Psoas muscle (tissue), 8 donors: ENCODE measurements around the gene ANAPC13. TPM values are rescaled to one million over a fixed set of nuclear protein-coding genes. Genes with fewer than 3 reads are reported as not detected.

Source experiments
- ATAC-seq, 4 donors: fragments of 200-7000 bp; cut with Tn5 transposase; one replicate each; pipeline ENCODE4 v1.9.1; 2020; ENCODE audit warnings: moderate library complexity in 3 of 4, mild to moderate bottlenecking in 2 of 4
- DNase-seq, 2 donors: peaks; one replicate each; pipeline ENCODE4 v3.0.0-alpha.2; 2020
- H3K27ac ChIP-seq: fragments of 200-600 bp; one replicate; pipeline ENCODE4 v1.8.0; 2022
- H3K27me3 ChIP-seq, 3 donors: fragments of 200-600 bp in 1 of 3; one replicate each; pipeline versions ENCODE4 v1.6.1 to v1.8.0; 2013 to 2022; ENCODE audit warnings: low read length in 2 of 3, mild to moderate bottlenecking in 2 of 3, moderate library complexity in 1 of 3; ENCODE audit not compliant: insufficient read depth in 3 of 3
- H3K36me3 ChIP-seq, 2 donors: fragments of 200-600 bp in 1 of 2; one replicate each; pipeline versions ENCODE4 v1.6.1 to v1.8.0; 2013 to 2022; ENCODE audit warnings: low read depth in 1 of 2, mild to moderate bottlenecking in 1 of 2, moderate library complexity in 1 of 2; ENCODE audit not compliant: insufficient read depth in 1 of 2
- H3K4me1 ChIP-seq: fragments of 200-600 bp; one replicate; pipeline ENCODE4 v1.8.0; 2022
- H3K4me3 ChIP-seq: fragments of 200-600 bp; one replicate; pipeline ENCODE4 v1.8.0; 2022; ENCODE audit warnings: mild to moderate bottlenecking
- H3K9me3 ChIP-seq: fragments of 200-600 bp; one replicate; pipeline ENCODE4 v1.8.0; 2022
- CTCF ChIP-seq: fragments of 200-600 bp; IDR thresholded peaks from one replicate; pipeline ENCODE4 v1.8.0; 2022; ENCODE audit warnings: antibody characterized with exemption
- WGBS, 3 donors: extraction: QIAGEN DNeasy Blood & Tissue Kit; methylation state at CpG; one replicate each; pipeline versions ENCODE4 v1.1.6 to v1.1.7; 2013; 5-methylcytosine and 5-hydroxymethylcytosine counted together
- intact Hi-C, 2 donors: fragments of 100-400 bp; cut with DNase I; formaldehyde crosslinking; loops; one replicate each; pipeline versions ENCODE4 v1.11.0 to v1.14.2; 2022
- polyA plus RNA-seq, 3 donors: library from polyadenylated mRNA; stranded (reverse); fragments of 200-250 nt; gene quantifications; one replicate each; pipeline ENCODE4 v1.2.3, GENCODE V29; 2013
- total RNA-seq, 4 donors: library from RNA; stranded (reverse); fragmentation: NEBNext Ultra II Directional in 2 of 4; extraction: Animal tissue kit (Norgen Biotek cat#: 25700) in 2 of 4; gene quantifications; one replicate each; pipeline versions ENCODE4 v1.2.1 to v1.2.4, GENCODE V29; 2021 to 2023
- donor health status: healthy with polysubstance abuse.
- donor health status: DM: no; HTN: no; CAD: no; lungs with moderate emphysema.
- donor health status: Bipolar disorder and iron deficiency.
- donor health status: healthy.
- donor health status: DM: yes; HTN: yes; CAD: no.
- donor health status: DM: no; HTN: no; CAD: no.
- donor health status: DM: no; HTN: no; CAD: no.
- donor health status: DM: yes; HTN: yes; CAD: no.

The ANAPC13 gene
- total and polyA plus RNA-seq, 7 donors = 48.6 to 73.7 (median 65.8) TPM

GRCh38 chr3:134457376-134458074 lies 28.3 kb downstream of the ANAPC13 start:
- TF ChIP-seq CTCF = no peak
- intact Hi-C loops = loop anchor here in 1 of 2 donors (5.0 kb wide), 1 partner anchor 70 kb away; no protein-coding TSS in a partner anchor
- H3K36me3 ChIP-seq = no peaks in the 10 kb centered on the region
- ATAC-seq (no peak), DNase-seq (no peak)
- H3K9me3 ChIP-seq = no peaks in the 10 kb centered on the region
- no peak overlapping the region for H3K27ac ChIP-seq
- no peaks in the 10 kb centered on the region for H3K27me3 ChIP-seq
- peaks cover 5% of the 10 kb centered on the region for H3K4me1 ChIP-seq
- no peak overlapping the region for H3K4me3 ChIP-seq
- 77 to 82% (median 80%) methylated on average over 9 of the region's 9 CpGs for WGBS, 3 donors

- H3K4me3 ChIP-seq = no peak overlapping the region
- H3K4me1 ChIP-seq = no peaks in the 10 kb centered on the region
- DNase-seq (no peak), ATAC-seq (no peak)
- no peaks in the 10 kb centered on the region for H3K27me3 ChIP-seq
- TF ChIP-seq CTCF = no peak
- WGBS, 3 donors = 47 to 65% (median 50%) methylated on average over 6 of the region's 6 CpGs
- H3K36me3 ChIP-seq = no peaks in the 10 kb centered on the region
- no peak overlapping the region for H3K27ac ChIP-seq
- intact Hi-C loops = no loop called here
- no peaks in the 10 kb centered on the region for H3K9me3 ChIP-seq
These were observed 32.2 kb downstream of the ANAPC13 start for GRCh38 chr3:134453631-134454030.

GRCh38 chr3:134449951-134450350 lies 35.8 kb downstream of the ANAPC13 start:
- no peak for DNase-seq
- 68 to 81% (median 68%) methylated on average over 3 of the region's 3 CpGs for WGBS, 3 donors
- intact Hi-C loops = no loop called here
- peaks cover 7% of the 10 kb centered on the region for H3K4me1 ChIP-seq
- ATAC-seq = no peak
- no peak for TF ChIP-seq CTCF
- no peak overlapping the region for H3K4me3 ChIP-seq
- H3K27ac ChIP-seq = no peak overlapping the region
- H3K27me3 ChIP-seq = no peaks in the 10 kb centered on the region
- no peaks in the 10 kb centered on the region for H3K9me3 ChIP-seq
- no peaks in the 10 kb centered on the region for H3K36me3 ChIP-seq

- intact Hi-C loops = no loop called here
- Histone ChIP-seq H3K9me3 (no peaks in the 10 kb centered on the region), H3K27ac (no peak overlapping the region), H3K4me1 (peaks cover 7% of the 10 kb centered on the region), H3K4me3 (no peak overlapping the region), H3K27me3 (no peaks in the 10 kb centered on the region), H3K36me3 (no peaks in the 10 kb centered on the region)
- no peak for DNase-seq
- ATAC-seq = peak in 2 of 4 donors; percentile 24 to 47
- WGBS, 3 donors = 68 to 72% (median 69%) methylated on average over 2 of the region's 2 CpGs
- TF ChIP-seq CTCF = peak; percentile 22
These were observed 36.5 kb downstream of the ANAPC13 start for GRCh38 chr3:134449277-134449676.

GRCh38 chr3:134448664-134449063 lies 37.1 kb downstream of the ANAPC13 start:
- Histone ChIP-seq H3K27me3 (no peaks in the 10 kb centered on the region), H3K9me3 (no peaks in the 10 kb centered on the region), H3K36me3 (no peaks in the 10 kb centered on the region), H3K4me3 (no peak overlapping the region), H3K27ac (no peak overlapping the region), H3K4me1 (peaks cover 7% of the 10 kb centered on the region)
- ATAC-seq (no peak), DNase-seq (no peak)
- TF ChIP-seq CTCF = no peak
- intact Hi-C loops = no loop called here
- 95 to 99% (median 96%) methylated on average over 5 of the region's 5 CpGs for WGBS, 3 donors
